A673 (cell line): ENCODE data around the gene POU2F2. TPM values are rescaled to one million over a fixed set of nuclear protein-coding genes. Genes with fewer than 3 reads are reported as not detected.

Source experiments
- BruUV-seq: library from RNA; stranded (reverse); fragments of 400-500 nt; replicated peaks from 2 replicates; lab custom pipeline; 2021; lab: Mats Ljungman, UMichigan
- CTCF ChIA-PET: fragments of 300-600 bp; sonication (Branson Sonifier 250); formaldehyde crosslinking; loops from one replicate; lab custom pipeline; 2022; ENCODE audit warnings: antibody characterized with exemption; lab: Charles Lee
- POLR2A ChIA-PET: fragments of 300-600 bp; sonication (Branson Sonifier 250); formaldehyde crosslinking; loops from one replicate; lab custom pipeline; 2022; ENCODE audit warnings: antibody characterized with exemption; ENCODE audit not compliant: low non-redundant PET; lab: Charles Lee
- DNase-seq: peaks from one replicate; pipeline ENCODE4 v3.0.0-alpha.2; 2015; ENCODE audit warnings: low spot score
- H3K27ac ChIP-seq: fragments of 200-600 bp; sonication (generic); 2 replicates; pipeline ENCODE4 v1.5.1; 2016; ENCODE audit warnings: mixed run types, low read depth, mild to moderate bottlenecking, mixed read lengths, antibody characterized with exemption, low read length; ENCODE audit not compliant: poor library complexity, severe bottlenecking
- H3K27me3 ChIP-seq: fragments of 200-600 bp; sonication (generic); replicated peaks from 2 replicates; pipeline ENCODE4 v1.6.1; 2017; ENCODE audit warnings: mixed run types, low read depth, mild to moderate bottlenecking, mixed read lengths, antibody characterized with exemption, low read length; ENCODE audit not compliant: insufficient read depth, poor library complexity
- H3K36me3 ChIP-seq: fragments of 200-600 bp; sonication (generic); 2 replicates; pipeline ENCODE4 v1.6.1; 2016; ENCODE audit warnings: mixed run types, mild to moderate bottlenecking, mixed read lengths, antibody characterized with exemption, low read length; ENCODE audit not compliant: insufficient read depth, poor library complexity, severe bottlenecking
- H3K4me1 ChIP-seq: fragments of 200-600 bp; sonication (generic); 2 replicates; pipeline ENCODE4 v1.6.1; 2017; ENCODE audit warnings: mixed run types, mild to moderate bottlenecking, mixed read lengths, antibody characterized with exemption, low read length; ENCODE audit not compliant: insufficient read depth, poor library complexity, severe bottlenecking
- H3K4me3 ChIP-seq: fragments of 200-600 bp; sonication (generic); 2 replicates; pipeline ENCODE4 v1.5.1; 2016; ENCODE audit warnings: low read depth, mixed run types, mild to moderate bottlenecking, mixed read lengths, low read length; ENCODE audit not compliant: poor library complexity, severe bottlenecking
- H3K9me3 ChIP-seq: fragments of 200-600 bp; sonication (generic); 2 replicates; pipeline ENCODE4 v1.6.1; 2016; ENCODE audit warnings: mixed run types, low read depth, mild to moderate bottlenecking, mixed read lengths, antibody characterized with exemption, low read length; ENCODE audit not compliant: poor library complexity, severe bottlenecking
- CTCF ChIP-seq: fragments of 300-800, 200-600 bp; sonication (generic); conservative IDR thresholded peaks from 2 replicates; pipeline ENCODE4 v1.5.1; 2017; ENCODE audit warnings: low read depth, mild to moderate bottlenecking, antibody characterized with exemption, low read length, moderate library complexity, mixed read lengths
- EZH2 ChIP-seq: fragments of 200-600 bp; sonication (generic); IDR thresholded peaks from 2 replicates; pipeline ENCODE4 v1.6.1; 2017; ENCODE audit warnings: borderline replicate concordance, low read depth, mild to moderate bottlenecking, mixed read lengths, antibody characterized with exemption, low read length; ENCODE audit not compliant: poor library complexity, severe bottlenecking
- intact Hi-C: fragments of 100-400 bp; cut with micrococcal nuclease; formaldehyde crosslinking; loops from one replicate; pipeline ENCODE4 v1.10.0; 2022; ENCODE audit not compliant: unreplicated experiment
- total RNA-seq: library from RNA; stranded (reverse); gene quantifications from 2 replicates; pipeline ENCODE4 v1.2.3, GENCODE V29; 2021

The POU2F2 gene
- total RNA-seq, 1 experiment from 2014 or later = 2.5 TPM

GRCh38 chr19:42075364-42075615 is 57.0 kb downstream of the POU2F2 start:
- Histone ChIP-seq H3K27ac (peak overlapping the region; percentile 94), H3K27me3 (no peaks in the 10 kb centered on the region), H3K4me1 (peaks cover 22% of the 10 kb centered on the region), H3K36me3 (peaks cover 27% of the 10 kb centered on the region), H3K4me3 (peak overlapping the region; percentile 98), H3K9me3 (no peaks in the 10 kb centered on the region)
- TSS peak; percentile 92 for BruUV-seq
- TF ChIP-seq EZH2 (no peak), CTCF (no peak)
- DNase-seq = no peak
- ChIA-PET CTCF (no interaction called here), POLR2A (no interaction called here)
- intact Hi-C loops = no loop called here

GRCh38 chr19:42074513-42075363 is 57.5 kb downstream of the POU2F2 start:
- CTCF ChIA-PET = no interaction called here
- H3K36me3 ChIP-seq = peaks cover 22% of the 10 kb centered on the region
- no peaks in the 10 kb centered on the region for H3K27me3 ChIP-seq
- intact Hi-C loops = no loop called here
- peak; percentile 21 for DNase-seq
- POLR2A ChIA-PET = no interaction called here
- peak overlapping the region; percentile 94 for H3K27ac ChIP-seq
- H3K4me3 ChIP-seq = peak overlapping the region; percentile 98
- no TSS peak for BruUV-seq
- H3K4me1 ChIP-seq = peaks cover 24% of the 10 kb centered on the region
- no peaks in the 10 kb centered on the region for H3K9me3 ChIP-seq
- TF ChIP-seq CTCF (no peak), EZH2 (no peak)

- Histone ChIP-seq H3K36me3 (no peaks in the 10 kb centered on the region), H3K4me1 (peaks cover 20% of the 10 kb centered on the region), H3K4me3 (no peak overlapping the region), H3K27me3 (no peaks in the 10 kb centered on the region), H3K27ac (no peak overlapping the region), H3K9me3 (no peaks in the 10 kb centered on the region)
- DNase-seq = no peak
- ChIA-PET POLR2A (interaction anchor here (0.6 kb wide), 1 partner anchor 1453 kb away, joined by 3 read pairs; no protein-coding TSS in a partner anchor), CTCF (interaction anchor here (0.6 kb wide), 1 partner anchor 37 kb away, joined by 3 read pairs; no protein-coding TSS in a partner anchor)
- no TSS peak for BruUV-seq
- TF ChIP-seq EZH2 = no peak
- intact Hi-C loops = no loop called here
These were observed 61.0 kb downstream of the POU2F2 start for GRCh38 chr19:42071247-42071646.
